K562 (cell line): ENCODE measurements around the gene HDAC9. TPM values are rescaled to one million over a fixed set of nuclear protein-coding genes. Genes with fewer than 3 reads are reported as not detected.

Experiments used
- ATAC-seq: fragments of 200-7000 bp; cut with Tn5 transposase; 3 replicates; pipeline ENCODE4 v1.9.1; 2020; ENCODE audit warnings: moderate library complexity
- BruUV-seq: library from RNA; stranded (reverse); fragments of 400-500 nt; replicated peaks from 2 replicates; lab custom pipeline; 2021; lab: Mats Ljungman, UMichigan
- CTCF ChIA-PET: fragments of 300-600 bp; formaldehyde crosslinking; extraction: SDS; loops from one replicate; lab custom pipeline; 2021; ENCODE audit warnings: low intra/inter-chr PET ratio; lab: Yijun Ruan, JAX
- POLR2A ChIA-PET: fragments of 300-600, 350-650 bp; sonication (Branson Sonifier 250); formaldehyde crosslinking; extraction: SDS; loops from one replicate; lab custom pipeline; 2021; ENCODE audit warnings: antibody characterized with exemption, inconsistent platforms; lab: Yijun Ruan, JAX
- DNase-seq, 4 experiments: peaks; one replicate each; pipeline versions ENCODE4 v3.0.0 to v3.0.0-alpha.2; 2011 to 2018; ENCODE audit warnings: low spot score in 3 of 4, mixed read lengths in 3 of 4; ENCODE audit errors: extremely low read depth in 1 of 4
- FAIRE-seq: peaks from 2 replicates; lab custom pipeline; 2011; peaks lifted over from hg19 to GRCh38; lab: Jason Lieb, UNC
- H2AFZ ChIP-seq: 2 replicates; pipeline ENCODE4 v1.6.0; 2011; ENCODE audit warnings: low read depth, low read length, control low read depth, inconsistent platforms
- H3K27ac ChIP-seq: fragments of 200-600 bp; 3 replicates; pipeline ENCODE4 v1.8.0; 2011; ENCODE audit warnings: low read depth, mild to moderate bottlenecking, control low read depth, inconsistent platforms, low read length, moderate library complexity, mixed read lengths; ENCODE audit errors: extremely low read depth
- H3K27me3 ChIP-seq, 2 experiments: fragments of 300-600 bp in 1 of 2; 2 replicates in 1 of 2; 3 replicates in 1 of 2; pipeline versions ENCODE4 v1.6.0 to v1.8.0; 2011; ENCODE audit warnings: inconsistent platforms in 2 of 2, low read length in 2 of 2, mild to moderate bottlenecking in 1 of 2, mixed read lengths in 1 of 2, moderate library complexity in 1 of 2; ENCODE audit not compliant: control insufficient read depth in 2 of 2, insufficient read depth in 2 of 2
- H3K36me3 ChIP-seq: fragments of 300-600 bp; 3 replicates; pipeline ENCODE4 v1.8.0; 2011; ENCODE audit warnings: mild to moderate bottlenecking, low read length, inconsistent platforms; ENCODE audit not compliant: control insufficient read depth, insufficient read depth
- H3K4me1 ChIP-seq, 2 experiments: fragments of 200-600 bp in 1 of 2; replicated peaks in 1 of 2; 2 replicates in 1 of 2; 3 replicates in 1 of 2; pipeline versions ENCODE4 v1.5.1 to v1.8.0; 2011; ENCODE audit warnings: inconsistent platforms in 2 of 2, low read length in 2 of 2, mild to moderate bottlenecking in 1 of 2, mixed read lengths in 1 of 2, moderate library complexity in 1 of 2; ENCODE audit not compliant: control insufficient read depth in 2 of 2, insufficient read depth in 2 of 2
- H3K4me2 ChIP-seq: 2 replicates; pipeline ENCODE4 v1.6.1; 2011; ENCODE audit warnings: low read length, control low read depth, inconsistent platforms, mixed read lengths; ENCODE audit not compliant: insufficient read depth
- H3K4me3 ChIP-seq: fragments of 200-600 bp; sonication (generic), shearing (Covaris generic); 2 replicates; pipeline ENCODE4 v1.5.1; 2016; ENCODE audit warnings: control low read depth, inconsistent platforms
- H3K79me2 ChIP-seq: fragments of 200-600 bp; 3 replicates; pipeline ENCODE4 v1.8.0; 2011; ENCODE audit warnings: low read length, inconsistent platforms; ENCODE audit not compliant: control insufficient read depth, insufficient read depth
- H3K9ac ChIP-seq, 2 experiments: 2 replicates each; pipeline versions ENCODE4 v1.6.0 to v1.6.1; 2011; ENCODE audit warnings: low read depth in 2 of 2, low read length in 2 of 2, control low read depth in 1 of 2, inconsistent platforms in 1 of 2, mild to moderate bottlenecking in 1 of 2, mixed read lengths in 1 of 2; ENCODE audit not compliant: insufficient read depth in 1 of 2
- H3K9me1 ChIP-seq: one replicate; pipeline ENCODE4 v1.6.0; 2011; ENCODE audit warnings: inconsistent platforms, mild to moderate bottlenecking, low read length, moderate library complexity; ENCODE audit not compliant: control insufficient read depth, insufficient read depth
- H3K9me3 ChIP-seq: replicated peaks from 2 replicates; pipeline ENCODE4 v1.5.1; 2011; ENCODE audit warnings: low read depth, low read length, inconsistent platforms; ENCODE audit not compliant: control insufficient read depth, insufficient read depth
- H4K20me1 ChIP-seq: replicated peaks from 2 replicates; pipeline ENCODE4 v1.6.1; 2011; ENCODE audit warnings: low read length, inconsistent platforms, mixed read lengths; ENCODE audit not compliant: control insufficient read depth, insufficient read depth
- ADNP ChIP-seq: fragments of 200-800 bp; sonication (Bioruptor generic); IDR thresholded peaks from 2 replicates; pipeline ENCODE4 v1.6.1; 2016; ENCODE audit warnings: missing genetic modification characterization, missing compliant biosample characterization
- E2F5 ChIP-seq: sonication (generic); formaldehyde crosslinking; IDR thresholded peaks from 2 replicates; pipeline ENCODE4 v1.8.0; 2022; ENCODE audit warnings: mild to moderate bottlenecking, missing genetic modification reagents
- ETV5 ChIP-seq: sonication (generic); formaldehyde crosslinking; IDR thresholded peaks from 2 replicates; pipeline ENCODE4 v1.4.0; 2020; ENCODE audit warnings: low read depth, mild to moderate bottlenecking, missing genetic modification reagents
- FUS ChIP-seq: fragments of 200-400 bp; formaldehyde crosslinking; optimal IDR thresholded peaks from 2 replicates; pipeline ENCODE3; 2017; ENCODE audit warnings: low read depth, low read length
- JUN ChIP-seq, 2 experiments: sonication (generic) in 1 of 2; formaldehyde crosslinking in 1 of 2; IDR thresholded peaks; 2 replicates each; pipeline versions ENCODE4 v1.6.1 to v1.8.0; 2012 to 2022; ENCODE audit warnings: borderline replicate concordance in 2 of 2, mild to moderate bottlenecking in 2 of 2, improper control_type of control experiment in 1 of 2, low read depth in 1 of 2, low read length in 1 of 2, missing genetic modification reagents in 1 of 2
- KAT2B ChIP-seq: IDR thresholded peaks from one replicate; pipeline ENCODE4 v1.6.1; 2012; ENCODE audit warnings: low read depth, mild to moderate bottlenecking, control low read depth, inconsistent platforms, low read length, moderate library complexity
- PTTG1 ChIP-seq: fragments of 450-650 bp; IDR thresholded peaks from 2 replicates; pipeline ENCODE4 v1.6.1; 2016; ENCODE audit warnings: low read depth, mild to moderate bottlenecking, missing genetic modification characterization, missing compliant biosample characterization
- THRB ChIP-seq: fragments of 450-650 bp; formaldehyde crosslinking; conservative IDR thresholded peaks from 2 replicates; pipeline ENCODE4 v1.4.0; 2022; ENCODE audit warnings: mild to moderate bottlenecking, missing genetic modification characterization
- ZNF592 ChIP-seq: fragments of 450-650 bp; IDR thresholded peaks from 2 replicates; pipeline ENCODE4 v1.6.1; 2017; ENCODE audit warnings: antibody characterized with exemption, mild to moderate bottlenecking
- WGBS: fragments of 100-300 bp; shearing (Covaris generic); methylation state at CpG from one replicate; pipeline ENCODE4 v1.1.6; 2016; ENCODE audit warnings: low coverage, mixed read lengths; ENCODE audit not compliant: insufficient coverage; ENCODE audit errors: missing lambda C conversion rate; 5-methylcytosine and 5-hydroxymethylcytosine counted together
- in situ Hi-C: fragments of 300-500 bp; cut with MboI; formaldehyde crosslinking; loops from 4 replicates; pipeline ENCODE4 v1.15.0; 2018; ENCODE audit warnings: inconsistent platforms, mixed read lengths
- intact Hi-C: fragments of 100-400 bp; cut with micrococcal nuclease; formaldehyde crosslinking; loops from 2 replicates; pipeline ENCODE4 v1.14.2; 2022
- polyA plus RNA-seq, 8 experiments: library from polyadenylated mRNA; depleted of rRNA in 4 of 8; stranded (reverse) in 5 of 8; unstranded in 3 of 8; fragments of >200 nt; fragmentation: Nextera tagmentation in 2 of 8; fragmentation: Illumina TruSeq in 1 of 8; extraction: Ambion mirVana in 2 of 8; extraction: Trizol in 1 of 8; gene quantifications; 2 replicates each; pipeline versions ENCODE4 v1.2.1 to v1.2.3, GENCODE V29; 2011 to 2014; ENCODE audit warnings: inconsistent platforms in 1 of 8, missing spikeins in 1 of 8
- total RNA-seq, 7 experiments: library from RNA; depleted of rRNA in 6 of 7; stranded (reverse); fragments of >200 nt in 6 of 7; fragmentation: Illumina TruSeq in 2 of 7; extraction: Trizol in 2 of 7; gene quantifications; 2 replicates each; pipeline versions ENCODE4 v1.2.1 to v1.2.3, GENCODE V29; 2011 to 2021; ENCODE audit warnings: low replicate concordance in 1 of 7
- TF ChIP-seq, protein P1 (sequence below): sonication (generic); formaldehyde crosslinking; IDR thresholded peaks from 2 replicates; pipeline ENCODE4 v1.9.0; 2022; ENCODE audit warnings: mild to moderate bottlenecking, missing genetic modification reagents

The HDAC9 gene
- total and polyA plus RNA-seq, 9 of the 15 experiments (the other 6 are each of a cell fraction or from before 2014, with no cell fraction given) = 0.08 to 0.91 (median 0.33) TPM

- TF ChIP-seq THRB (CRISPR knock-in tag) = no peak
- no peak for TF ChIP-seq FUS
- no peak for TF ChIP-seq JUN (IDR thresholded peaks at IDR 0.05; ENCODE audit: borderline replicate concordance, low read depth, low read length)
- TF ChIP-seq JUN (CRISPR knock-in tag; IDR thresholded peaks at IDR 0.05; ENCODE audit: borderline replicate concordance) = no peak
- TF ChIP-seq ETV5 (CRISPR knock-in tag) = no peak
- no peak for TF ChIP-seq ADNP (tag)
- TF ChIP-seq, protein P1, sequence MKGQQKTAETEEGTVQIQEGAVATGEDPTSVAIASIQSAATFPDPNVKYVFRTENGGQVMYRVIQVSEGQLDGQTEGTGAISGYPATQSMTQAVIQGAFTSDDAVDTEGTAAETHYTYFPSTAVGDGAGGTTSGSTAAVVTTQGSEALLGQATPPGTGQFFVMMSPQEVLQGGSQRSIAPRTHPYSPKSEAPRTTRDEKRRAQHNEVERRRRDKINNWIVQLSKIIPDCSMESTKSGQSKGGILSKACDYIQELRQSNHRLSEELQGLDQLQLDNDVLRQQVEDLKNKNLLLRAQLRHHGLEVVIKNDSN = no peak
- TF ChIP-seq PTTG1 (tag) = no peak
- TF ChIP-seq E2F5 = no peak
- no peak for TF ChIP-seq ZNF592
- TF ChIP-seq KAT2B = no peak
- H3K27ac ChIP-seq = no peak overlapping the region
- DNase-seq (no peak), ATAC-seq (no peak), FAIRE-seq (no peak)
- no peak overlapping the region for H3K9ac ChIP-seq
- no peaks in the 10 kb centered on the region for H4K20me1 ChIP-seq
- no peak overlapping the region for H2AFZ ChIP-seq
- CTCF ChIA-PET = no interaction called here
- BruUV-seq = no TSS peak
- H3K4me2 ChIP-seq = no peak overlapping the region
- no peaks in the 10 kb centered on the region for H3K27me3 ChIP-seq
- 0% methylated on average over 2 of the region's 2 CpGs for WGBS
- no peaks in the 10 kb centered on the region for H3K9me3 ChIP-seq
- H3K4me3 ChIP-seq = no peak overlapping the region
- H3K36me3 ChIP-seq = no peaks in the 10 kb centered on the region
- no peaks in the 10 kb centered on the region for H3K9me1 ChIP-seq
- intact Hi-C loops = no loop called here
- POLR2A ChIA-PET = no interaction called here
- no peaks in the 10 kb centered on the region for H3K79me2 ChIP-seq
- in situ Hi-C loops = no loop called here
- H3K4me1 ChIP-seq = no peaks in the 10 kb centered on the region
These were observed 292.5 kb downstream of the HDAC9 start for GRCh38 chr7:18788026-18788425.
